ENCODE results near the gene ZNF268.

GRCh38 chr12:133204264-133204603 is 22.9 kb downstream of the ZNF268 start:
- no peak for TF ChIP-seq EP300 (IDR thresholded peaks at IDR 0.05)
- no peak for TF ChIP-seq CTCF (IDR thresholded peaks at IDR 0.05)
